K562 (cell line): ENCODE measurements around the gene KPNA3. TPM values are rescaled to one million over a fixed set of nuclear protein-coding genes. Genes with fewer than 3 reads are reported as not detected.

Source experiments
- ATAC-seq: fragments of 200-7000 bp; cut with Tn5 transposase; 3 replicates; pipeline ENCODE4 v1.9.1; 2020; ENCODE audit warnings: moderate library complexity
- BruUV-seq: library from RNA; stranded (reverse); fragments of 400-500 nt; replicated peaks from 2 replicates; lab custom pipeline; 2021; lab: Mats Ljungman, UMichigan
- CTCF ChIA-PET: fragments of 300-600 bp; formaldehyde crosslinking; extraction: SDS; loops from one replicate; lab custom pipeline; 2021; ENCODE audit warnings: low intra/inter-chr PET ratio; lab: Yijun Ruan, JAX
- POLR2A ChIA-PET: fragments of 300-600, 350-650 bp; sonication (Branson Sonifier 250); formaldehyde crosslinking; extraction: SDS; loops from one replicate; lab custom pipeline; 2021; ENCODE audit warnings: antibody characterized with exemption, inconsistent platforms; lab: Yijun Ruan, JAX
- DNase-seq, 4 experiments: peaks; one replicate each; pipeline versions ENCODE4 v3.0.0 to v3.0.0-alpha.2; 2011 to 2018; ENCODE audit warnings: low spot score in 3 of 4, mixed read lengths in 3 of 4; ENCODE audit errors: extremely low read depth in 1 of 4
- FAIRE-seq: peaks from 2 replicates; lab custom pipeline; 2011; peaks lifted over from hg19 to GRCh38; lab: Jason Lieb, UNC
- H2AFZ ChIP-seq: 2 replicates; pipeline ENCODE4 v1.6.0; 2011; ENCODE audit warnings: low read depth, low read length, control low read depth, inconsistent platforms
- H3K27ac ChIP-seq: fragments of 200-600 bp; 3 replicates; pipeline ENCODE4 v1.8.0; 2011; ENCODE audit warnings: low read depth, mild to moderate bottlenecking, control low read depth, inconsistent platforms, low read length, moderate library complexity, mixed read lengths; ENCODE audit errors: extremely low read depth
- H3K27me3 ChIP-seq, 2 experiments: fragments of 300-600 bp in 1 of 2; 2 replicates in 1 of 2; 3 replicates in 1 of 2; pipeline versions ENCODE4 v1.6.0 to v1.8.0; 2011; ENCODE audit warnings: inconsistent platforms in 2 of 2, low read length in 2 of 2, mild to moderate bottlenecking in 1 of 2, mixed read lengths in 1 of 2, moderate library complexity in 1 of 2; ENCODE audit not compliant: control insufficient read depth in 2 of 2, insufficient read depth in 2 of 2
- H3K36me3 ChIP-seq: fragments of 300-600 bp; 3 replicates; pipeline ENCODE4 v1.8.0; 2011; ENCODE audit warnings: mild to moderate bottlenecking, low read length, inconsistent platforms; ENCODE audit not compliant: control insufficient read depth, insufficient read depth
- H3K4me1 ChIP-seq, 2 experiments: fragments of 200-600 bp in 1 of 2; replicated peaks in 1 of 2; 2 replicates in 1 of 2; 3 replicates in 1 of 2; pipeline versions ENCODE4 v1.5.1 to v1.8.0; 2011; ENCODE audit warnings: inconsistent platforms in 2 of 2, low read length in 2 of 2, mild to moderate bottlenecking in 1 of 2, mixed read lengths in 1 of 2, moderate library complexity in 1 of 2; ENCODE audit not compliant: control insufficient read depth in 2 of 2, insufficient read depth in 2 of 2
- H3K4me2 ChIP-seq: 2 replicates; pipeline ENCODE4 v1.6.1; 2011; ENCODE audit warnings: low read length, control low read depth, inconsistent platforms, mixed read lengths; ENCODE audit not compliant: insufficient read depth
- H3K4me3 ChIP-seq: fragments of 200-600 bp; sonication (generic), shearing (Covaris generic); 2 replicates; pipeline ENCODE4 v1.5.1; 2016; ENCODE audit warnings: control low read depth, inconsistent platforms
- H3K79me2 ChIP-seq: fragments of 200-600 bp; 3 replicates; pipeline ENCODE4 v1.8.0; 2011; ENCODE audit warnings: low read length, inconsistent platforms; ENCODE audit not compliant: control insufficient read depth, insufficient read depth
- H3K9ac ChIP-seq, 2 experiments: 2 replicates each; pipeline versions ENCODE4 v1.6.0 to v1.6.1; 2011; ENCODE audit warnings: low read depth in 2 of 2, low read length in 2 of 2, control low read depth in 1 of 2, inconsistent platforms in 1 of 2, mild to moderate bottlenecking in 1 of 2, mixed read lengths in 1 of 2; ENCODE audit not compliant: insufficient read depth in 1 of 2
- H3K9me1 ChIP-seq: one replicate; pipeline ENCODE4 v1.6.0; 2011; ENCODE audit warnings: inconsistent platforms, mild to moderate bottlenecking, low read length, moderate library complexity; ENCODE audit not compliant: control insufficient read depth, insufficient read depth
- H3K9me3 ChIP-seq: replicated peaks from 2 replicates; pipeline ENCODE4 v1.5.1; 2011; ENCODE audit warnings: low read depth, low read length, inconsistent platforms; ENCODE audit not compliant: control insufficient read depth, insufficient read depth
- H4K20me1 ChIP-seq: replicated peaks from 2 replicates; pipeline ENCODE4 v1.6.1; 2011; ENCODE audit warnings: low read length, inconsistent platforms, mixed read lengths; ENCODE audit not compliant: control insufficient read depth, insufficient read depth
- BCOR ChIP-seq: fragments of 450-650 bp; IDR thresholded peaks from 2 replicates; pipeline ENCODE4 v1.6.1; 2016
- ETV6 ChIP-seq, 3 experiments: fragments of 150-350 bp in 1 of 3; sonication (generic) in 1 of 3; formaldehyde crosslinking in 1 of 3; IDR thresholded peaks; 2 replicates each; pipeline versions ENCODE4 v1.6.1 to v1.8.0; 2014 to 2022; ENCODE audit warnings: borderline replicate concordance in 2 of 3, low read depth in 2 of 3, antibody characterized with exemption in 1 of 3, low read length in 1 of 3, mild to moderate bottlenecking in 1 of 3, missing genetic modification reagents in 1 of 3
- L3MBTL2 ChIP-seq: fragments of 450-650 bp; IDR thresholded peaks from 2 replicates; pipeline ENCODE4 v1.6.1; 2016; ENCODE audit warnings: mild to moderate bottlenecking, moderate library complexity
- MTA1 ChIP-seq: fragments of 450-650 bp; IDR thresholded peaks from 2 replicates; pipeline ENCODE4 v1.6.1; 2017; ENCODE audit warnings: borderline replicate concordance
- MYNN ChIP-seq, 2 experiments: sonication (generic); formaldehyde crosslinking in 1 of 2; IDR thresholded peaks; 2 replicates each; pipeline versions ENCODE4 v1.5.0 to v1.6.1; 2016 to 2020; ENCODE audit warnings: antibody characterized with exemption in 1 of 2, missing genetic modification reagents in 1 of 2
- NFATC3 ChIP-seq: fragments of 450-650 bp; IDR thresholded peaks from 2 replicates; pipeline ENCODE4 v1.6.1; 2017; ENCODE audit warnings: mild to moderate bottlenecking
- PHF21A ChIP-seq: fragments of 450-650 bp; IDR thresholded peaks from 2 replicates; pipeline ENCODE4 v1.6.1; 2017; ENCODE audit warnings: low read depth, borderline replicate concordance
- POLR2A ChIP-seq: fragments of 450-650 bp; conservative IDR thresholded peaks from 2 replicates; pipeline ENCODE4 v1.6.1; 2016
- PURB ChIP-seq: sonication (generic); formaldehyde crosslinking; IDR thresholded peaks from 2 replicates; pipeline ENCODE4 v1.9.0; 2021; ENCODE audit warnings: low read depth, mild to moderate bottlenecking, missing genetic modification reagents
- RB1 ChIP-seq: fragments of 450-650 bp; IDR thresholded peaks from 2 replicates; pipeline ENCODE4 v1.6.1; 2017; ENCODE audit warnings: low read depth, mild to moderate bottlenecking
- RHOXF2B ChIP-seq: fragments of 250-450 bp; sonication (Bioruptor Pico); conservative IDR thresholded peaks from 2 replicates; pipeline ENCODE4 v1.5.1; 2021
- SMAD1 ChIP-seq: fragments of 150-350 bp; IDR thresholded peaks from 2 replicates; pipeline ENCODE4 v1.6.1; 2014; ENCODE audit warnings: low read length, low read depth; ENCODE audit not compliant: partially characterized antibody
- TARDBP ChIP-seq: fragments of 450-650 bp; IDR thresholded peaks from 2 replicates; pipeline ENCODE4 v1.6.1; 2016
- TEAD4 ChIP-seq, 2 experiments: sonication (generic) in 1 of 2; formaldehyde crosslinking in 1 of 2; IDR thresholded peaks; 2 replicates each; pipeline versions ENCODE4 v1.6.1 to v1.8.0; 2012 to 2022; ENCODE audit warnings: borderline replicate concordance in 1 of 2, inconsistent platforms in 1 of 2, low read length in 1 of 2, mild to moderate bottlenecking in 1 of 2, missing genetic modification reagents in 1 of 2
- ZBTB8A ChIP-seq: fragments of 450-650 bp; IDR thresholded peaks from 2 replicates; pipeline ENCODE4 v1.6.1; 2018; ENCODE audit warnings: mild to moderate bottlenecking, moderate library complexity; ENCODE audit not compliant: partially characterized antibody
- ZNF12 ChIP-seq: sonication (generic); formaldehyde crosslinking; IDR thresholded peaks from 2 replicates; pipeline ENCODE4 v1.4.0; 2020; ENCODE audit warnings: mild to moderate bottlenecking, missing genetic modification reagents
- WGBS: fragments of 100-300 bp; shearing (Covaris generic); methylation state at CpG from one replicate; pipeline ENCODE4 v1.1.6; 2016; ENCODE audit warnings: low coverage, mixed read lengths; ENCODE audit not compliant: insufficient coverage; ENCODE audit errors: missing lambda C conversion rate; 5-methylcytosine and 5-hydroxymethylcytosine counted together
- in situ Hi-C: fragments of 300-500 bp; cut with MboI; formaldehyde crosslinking; loops from 4 replicates; pipeline ENCODE4 v1.15.0; 2018; ENCODE audit warnings: inconsistent platforms, mixed read lengths
- intact Hi-C: fragments of 100-400 bp; cut with micrococcal nuclease; formaldehyde crosslinking; loops from 2 replicates; pipeline ENCODE4 v1.14.2; 2022
- polyA plus RNA-seq, 8 experiments: library from polyadenylated mRNA; depleted of rRNA in 4 of 8; stranded (reverse) in 5 of 8; unstranded in 3 of 8; fragments of >200 nt; fragmentation: Nextera tagmentation in 2 of 8; fragmentation: Illumina TruSeq in 1 of 8; extraction: Ambion mirVana in 2 of 8; extraction: Trizol in 1 of 8; gene quantifications; 2 replicates each; pipeline versions ENCODE4 v1.2.1 to v1.2.3, GENCODE V29; 2011 to 2014; ENCODE audit warnings: inconsistent platforms in 1 of 8, missing spikeins in 1 of 8
- total RNA-seq, 7 experiments: library from RNA; depleted of rRNA in 6 of 7; stranded (reverse); fragments of >200 nt in 6 of 7; fragmentation: Illumina TruSeq in 2 of 7; extraction: Trizol in 2 of 7; gene quantifications; 2 replicates each; pipeline versions ENCODE4 v1.2.1 to v1.2.3, GENCODE V29; 2011 to 2021; ENCODE audit warnings: low replicate concordance in 1 of 7
- TF ChIP-seq, protein P1 (sequence below): fragments of 450-650 bp; IDR thresholded peaks from 2 replicates; pipeline ENCODE4 v1.6.1; 2016
- TF ChIP-seq, protein P2 (sequence below): sonication (generic); formaldehyde crosslinking; IDR thresholded peaks from 2 replicates; pipeline ENCODE4 v1.8.1; 2023; ENCODE audit warnings: missing genetic modification reagents, mild to moderate bottlenecking, borderline replicate concordance

The KPNA3 gene
- total and polyA plus RNA-seq, 9 of the 15 experiments (the other 6 are each of a cell fraction or from before 2014, with no cell fraction given) = 8.5 to 23.4 (median 15.7) TPM

- no peaks in the 10 kb centered on the region for H3K9me3 ChIP-seq
- POLR2A ChIA-PET = interaction anchor here (0.8 to 2.4 kb wide), 3 partner anchors 8 to 48 kb away, joined by 3 to 11 read pairs (median 3); no protein-coding TSS in a partner anchor
- H2AFZ ChIP-seq = no peak overlapping the region
- H3K4me3 ChIP-seq = no peak overlapping the region
- H3K4me1 ChIP-seq = peaks cover 22 to 31% of the 10 kb centered on the region in 2 experiments; a peak in 4 of 5 replicates
- peak in 1 of 4 experiments; percentile 46 for DNase-seq
- H3K4me2 ChIP-seq = peak overlapping the region; percentile 47
- H3K79me2 ChIP-seq = peaks cover 70% of the 10 kb centered on the region
- H3K27ac ChIP-seq = no peak overlapping the region
- ATAC-seq = no peak
- 37% methylated on average over 8 of the region's 8 CpGs for WGBS
- H3K9ac ChIP-seq = no peak overlapping the region
- FAIRE-seq = no peak
- intact Hi-C loops = loop anchor here (5.0 kb wide), 2 partner anchors 118 to 138 kb away; no protein-coding TSS in a partner anchor
- CTCF ChIA-PET = interaction anchor here (0.6 kb wide), 1 partner anchor 229 kb away, joined by 5 read pairs; no protein-coding TSS in a partner anchor
- peaks cover 4% of the 10 kb centered on the region; the same call in 1 of the 2 replicates for H4K20me1 ChIP-seq
- peaks cover 7% of the 10 kb centered on the region; the same call in 2 of the 3 replicates for H3K36me3 ChIP-seq
- no peaks in the 10 kb centered on the region for H3K9me1 ChIP-seq
- in situ Hi-C loops = no loop called here
- H3K27me3 ChIP-seq = no peaks in the 10 kb centered on the region
- BruUV-seq = no TSS peak
- TF ChIP-seq PHF21A (no peak), RB1 (no peak), PURB (no peak), SMAD1 (no peak), RHOXF2B (CRISPR knock-in tag) (no peak), L3MBTL2 (no peak), MYNN (IDR thresholded peaks at IDR 0.05) (no peak), MYNN (CRISPR knock-in tag; IDR thresholded peaks at IDR 0.05) (no peak), BCOR (no peak), ZNF12 (CRISPR knock-in tag) (no peak), MTA1 (no peak), POLR2A (no peak), ETV6 (IDR thresholded peaks at IDR 0.05; ENCODE audit: borderline replicate concordance in 1 of 2, low read depth in 2 of 2, low read length in 1 of 2) (no peak), ETV6 (CRISPR knock-in tag; IDR thresholded peaks at IDR 0.05; ENCODE audit: borderline replicate concordance) (no peak), TEAD4 (IDR thresholded peaks at IDR 0.05; ENCODE audit: low read length) (peak; percentile 49; the same call in 1 of the 2 replicates), TEAD4 (CRISPR knock-in tag; IDR thresholded peaks at IDR 0.05; ENCODE audit: borderline replicate concordance) (no peak), TARDBP (no peak), NFATC3 (no peak), ZBTB8A (no peak)
- TF ChIP-seq, protein P1, sequence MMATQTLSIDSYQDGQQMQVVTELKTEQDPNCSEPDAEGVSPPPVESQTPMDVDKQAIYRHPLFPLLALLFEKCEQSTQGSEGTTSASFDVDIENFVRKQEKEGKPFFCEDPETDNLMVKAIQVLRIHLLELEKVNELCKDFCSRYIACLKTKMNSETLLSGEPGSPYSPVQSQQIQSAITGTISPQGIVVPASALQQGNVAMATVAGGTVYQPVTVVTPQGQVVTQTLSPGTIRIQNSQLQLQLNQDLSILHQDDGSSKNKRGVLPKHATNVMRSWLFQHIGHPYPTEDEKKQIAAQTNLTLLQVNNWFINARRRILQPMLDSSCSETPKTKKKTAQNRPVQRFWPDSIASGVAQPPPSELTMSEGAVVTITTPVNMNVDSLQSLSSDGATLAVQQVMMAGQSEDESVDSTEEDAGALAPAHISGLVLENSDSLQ = peak; percentile 53; the same call in 1 of the 2 replicates
- TF ChIP-seq, protein P2, sequence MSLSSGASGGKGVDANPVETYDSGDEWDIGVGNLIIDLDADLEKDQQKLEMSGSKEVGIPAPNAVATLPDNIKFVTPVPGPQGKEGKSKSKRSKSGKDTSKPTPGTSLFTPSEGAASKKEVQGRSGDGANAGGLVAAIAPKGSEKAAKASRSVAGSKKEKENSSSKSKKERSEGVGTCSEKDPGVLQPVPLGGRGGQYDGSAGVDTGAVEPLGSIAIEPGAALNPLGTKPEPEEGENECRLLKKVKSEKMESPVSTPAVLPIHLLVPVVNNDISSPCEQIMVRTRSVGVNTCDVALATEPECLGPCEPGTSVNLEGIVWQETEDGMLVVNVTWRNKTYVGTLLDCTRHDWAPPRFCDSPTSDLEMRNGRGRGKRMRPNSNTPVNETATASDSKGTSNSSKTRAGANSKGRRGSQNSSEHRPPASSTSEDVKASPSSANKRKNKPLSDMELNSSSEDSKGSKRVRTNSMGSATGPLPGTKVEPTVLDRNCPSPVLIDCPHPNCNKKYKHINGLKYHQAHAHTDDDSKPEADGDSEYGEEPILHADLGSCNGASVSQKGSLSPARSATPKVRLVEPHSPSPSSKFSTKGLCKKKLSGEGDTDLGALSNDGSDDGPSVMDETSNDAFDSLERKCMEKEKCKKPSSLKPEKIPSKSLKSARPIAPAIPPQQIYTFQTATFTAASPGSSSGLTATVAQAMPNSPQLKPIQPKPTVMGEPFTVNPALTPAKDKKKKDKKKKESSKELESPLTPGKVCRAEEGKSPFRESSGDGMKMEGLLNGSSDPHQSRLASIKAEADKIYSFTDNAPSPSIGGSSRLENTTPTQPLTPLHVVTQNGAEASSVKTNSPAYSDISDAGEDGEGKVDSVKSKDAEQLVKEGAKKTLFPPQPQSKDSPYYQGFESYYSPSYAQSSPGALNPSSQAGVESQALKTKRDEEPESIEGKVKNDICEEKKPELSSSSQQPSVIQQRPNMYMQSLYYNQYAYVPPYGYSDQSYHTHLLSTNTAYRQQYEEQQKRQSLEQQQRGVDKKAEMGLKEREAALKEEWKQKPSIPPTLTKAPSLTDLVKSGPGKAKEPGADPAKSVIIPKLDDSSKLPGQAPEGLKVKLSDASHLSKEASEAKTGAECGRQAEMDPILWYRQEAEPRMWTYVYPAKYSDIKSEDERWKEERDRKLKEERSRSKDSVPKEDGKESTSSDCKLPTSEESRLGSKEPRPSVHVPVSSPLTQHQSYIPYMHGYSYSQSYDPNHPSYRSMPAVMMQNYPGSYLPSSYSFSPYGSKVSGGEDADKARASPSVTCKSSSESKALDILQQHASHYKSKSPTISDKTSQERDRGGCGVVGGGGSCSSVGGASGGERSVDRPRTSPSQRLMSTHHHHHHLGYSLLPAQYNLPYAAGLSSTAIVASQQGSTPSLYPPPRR (CRISPR knock-in tag) = no peak
Measured at GRCh38 chr13:49789968-49790367, 2.5 kb downstream of the KPNA3 start.
